ENCODE data around the gene TOP3B. TPM values are rescaled to one million over a fixed set of nuclear protein-coding genes. Genes with fewer than 3 reads are reported as not detected.

Gene TOP3B
- total and polyA plus RNA-seq, 9 of the 15 experiments (the other 6 are each of a cell fraction or from before 2014, with no cell fraction given) = 3.0 to 188 (median 112) TPM

DNA sequence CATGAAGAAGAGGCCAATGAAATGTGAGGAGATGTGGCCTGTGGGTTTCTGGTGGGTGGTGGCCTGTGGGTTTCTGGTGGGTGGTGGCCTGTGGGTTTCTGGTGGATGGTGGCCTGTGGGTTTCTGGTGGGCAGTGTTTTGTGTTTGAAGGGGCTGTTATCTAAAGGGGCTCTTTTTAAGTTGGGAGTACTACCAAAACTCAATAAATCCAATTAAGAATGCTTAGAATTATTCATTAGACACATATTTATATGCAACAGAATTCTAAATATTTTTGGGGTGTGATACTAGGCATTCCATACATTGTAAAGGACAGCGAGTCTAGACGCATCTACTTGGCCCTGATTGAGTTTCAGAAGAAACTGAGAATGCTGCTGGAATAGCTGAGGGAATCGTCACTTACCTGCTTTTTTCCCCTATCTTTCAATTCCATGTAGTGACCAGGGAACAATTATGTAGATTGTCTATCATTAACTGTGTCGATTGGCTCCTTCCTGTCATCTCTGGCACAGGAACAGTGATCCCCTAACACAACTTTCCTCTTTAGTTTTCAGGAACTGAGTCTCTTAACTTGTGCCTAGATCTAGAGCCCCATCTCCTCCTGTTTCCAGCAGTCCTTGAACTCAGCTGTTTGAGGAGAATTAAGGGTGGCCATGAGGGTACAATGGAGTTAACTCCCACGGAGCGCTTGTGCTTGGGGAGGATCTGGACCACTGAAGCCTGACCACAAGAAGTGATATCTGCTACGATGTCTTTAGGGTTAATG, 37.3 kb upstream of the TOP3B start (continued):
- TF ChIP-seq, protein P1, sequence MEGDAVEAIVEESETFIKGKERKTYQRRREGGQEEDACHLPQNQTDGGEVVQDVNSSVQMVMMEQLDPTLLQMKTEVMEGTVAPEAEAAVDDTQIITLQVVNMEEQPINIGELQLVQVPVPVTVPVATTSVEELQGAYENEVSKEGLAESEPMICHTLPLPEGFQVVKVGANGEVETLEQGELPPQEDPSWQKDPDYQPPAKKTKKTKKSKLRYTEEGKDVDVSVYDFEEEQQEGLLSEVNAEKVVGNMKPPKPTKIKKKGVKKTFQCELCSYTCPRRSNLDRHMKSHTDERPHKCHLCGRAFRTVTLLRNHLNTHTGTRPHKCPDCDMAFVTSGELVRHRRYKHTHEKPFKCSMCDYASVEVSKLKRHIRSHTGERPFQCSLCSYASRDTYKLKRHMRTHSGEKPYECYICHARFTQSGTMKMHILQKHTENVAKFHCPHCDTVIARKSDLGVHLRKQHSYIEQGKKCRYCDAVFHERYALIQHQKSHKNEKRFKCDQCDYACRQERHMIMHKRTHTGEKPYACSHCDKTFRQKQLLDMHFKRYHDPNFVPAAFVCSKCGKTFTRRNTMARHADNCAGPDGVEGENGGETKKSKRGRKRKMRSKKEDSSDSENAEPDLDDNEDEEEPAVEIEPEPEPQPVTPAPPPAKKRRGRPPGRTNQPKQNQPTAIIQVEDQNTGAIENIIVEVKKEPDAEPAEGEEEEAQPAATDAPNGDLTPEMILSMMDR (IDR thresholded peaks at IDR 0.05 in 2 of 3, conservative IDR thresholded peaks at IDR 0.05 in 1 of 3; ENCODE audit: insufficient read depth in 2 of 3, low read depth in 1 of 3, low read length in 3 of 3) = 0 out of 6 replicates have a peak, but pooled peaks of 1 of the 3 experiments have one; percentile 3
- TF ChIP-seq IFI16 (CRISPR knock-in tag; IDR thresholded peaks at IDR 0.05) = 0 out of 2 replicates have a peak, but pooled peaks have one; percentile 21
- TF ChIP-seq, protein P2, sequence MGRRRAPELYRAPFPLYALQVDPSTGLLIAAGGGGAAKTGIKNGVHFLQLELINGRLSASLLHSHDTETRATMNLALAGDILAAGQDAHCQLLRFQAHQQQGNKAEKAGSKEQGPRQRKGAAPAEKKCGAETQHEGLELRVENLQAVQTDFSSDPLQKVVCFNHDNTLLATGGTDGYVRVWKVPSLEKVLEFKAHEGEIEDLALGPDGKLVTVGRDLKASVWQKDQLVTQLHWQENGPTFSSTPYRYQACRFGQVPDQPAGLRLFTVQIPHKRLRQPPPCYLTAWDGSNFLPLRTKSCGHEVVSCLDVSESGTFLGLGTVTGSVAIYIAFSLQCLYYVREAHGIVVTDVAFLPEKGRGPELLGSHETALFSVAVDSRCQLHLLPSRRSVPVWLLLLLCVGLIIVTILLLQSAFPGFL (CRISPR knock-in tag; IDR thresholded peaks at IDR 0.05) = 0 out of 2 replicates have a peak, but pooled peaks have one; percentile 29
- no peak for TF ChIP-seq RBM17 (IDR thresholded peaks at IDR 0.05; ENCODE audit: borderline replicate concordance, low read depth, low read length)
